ENCODE data around the gene NANOS1.
"Not testable (repeated sequence)": the region's sequence is repeated elsewhere in the genome, so short reads cannot be mapped to it uniquely, and the experiment has no call there.

The NANOS1 gene

GRCh38 chr10:119020627-119020946 lies 8.9 kb upstream of the NANOS1 start:
- DNase-seq = no peak

DNA sequence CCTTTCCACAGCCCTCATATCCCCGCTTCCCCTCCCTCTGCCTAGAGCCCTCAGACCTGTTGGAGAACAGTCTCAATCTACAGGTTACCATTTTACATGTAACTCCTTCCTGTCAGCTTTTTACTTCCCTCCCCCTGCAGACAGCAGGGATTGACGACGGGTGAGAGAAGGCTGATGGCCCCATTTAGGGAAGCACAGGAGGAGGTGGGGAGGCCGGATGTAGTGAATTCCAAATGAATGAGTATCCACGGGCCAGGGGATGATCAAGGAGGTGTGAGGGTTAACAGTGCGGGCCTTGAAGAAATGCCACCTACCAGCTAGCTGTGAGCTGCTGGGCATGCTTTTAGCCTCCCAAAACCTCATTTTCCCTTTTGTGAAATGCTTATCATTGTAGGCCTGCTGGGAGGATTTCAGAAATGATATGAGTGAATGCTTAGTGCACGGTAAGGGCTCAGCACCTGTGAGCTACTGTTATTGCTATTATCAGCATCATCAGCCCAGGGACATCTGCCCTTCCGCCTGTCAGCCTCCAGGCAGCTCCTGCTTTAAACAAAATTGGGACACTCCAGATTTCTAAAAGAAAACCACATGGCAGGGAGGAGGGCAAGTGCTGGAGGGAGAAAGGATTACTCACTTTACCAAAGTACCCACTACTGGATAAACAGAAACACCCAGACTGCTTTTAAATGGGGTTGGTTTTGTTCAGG lies 6.5 kb upstream of the NANOS1 start:
- no peak for DNase-seq

DNA sequence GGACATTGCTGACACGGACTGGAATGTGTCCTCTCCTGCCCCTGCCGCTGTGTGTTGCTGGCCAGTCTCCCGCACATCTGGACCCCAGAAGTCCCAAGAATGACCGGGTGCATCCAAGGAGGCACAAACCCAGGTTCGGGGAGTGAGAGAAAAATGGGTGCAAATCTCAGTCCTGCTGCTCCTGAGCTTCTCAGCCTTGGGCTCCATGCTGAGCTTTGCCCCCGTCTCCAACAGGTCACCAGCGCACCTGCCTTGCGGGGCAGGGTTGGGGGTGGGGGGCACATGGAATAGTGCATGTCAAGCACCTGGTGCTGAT lies 6.0 kb upstream of the NANOS1 start:
- no peak for DNase-seq

- DNase-seq = no peak
Measured at GRCh38 chr10:119024882-119025281, 4.6 kb upstream of the NANOS1 start.

DNA sequence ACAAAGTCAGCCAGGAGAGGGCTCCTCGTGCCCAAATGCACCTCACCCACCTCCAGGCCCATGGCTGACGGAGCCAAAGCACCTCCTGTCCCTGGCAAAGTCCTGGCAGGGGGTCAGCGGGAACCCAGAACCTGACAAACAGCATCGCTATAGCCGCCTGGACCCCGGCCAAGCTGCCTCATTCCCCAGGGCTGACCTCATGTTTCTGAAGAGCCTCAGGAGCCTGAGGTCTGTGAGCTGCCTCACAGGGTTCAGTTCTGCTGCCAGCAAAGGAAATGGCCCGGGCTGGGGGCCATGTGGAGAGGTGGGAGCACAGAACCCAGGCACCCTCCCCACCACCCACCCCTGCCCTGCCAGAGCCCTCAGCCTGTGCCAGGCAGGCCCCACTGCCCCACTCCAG lies 4.2 kb upstream of the NANOS1 start:
- no peak for DNase-seq

DNA sequence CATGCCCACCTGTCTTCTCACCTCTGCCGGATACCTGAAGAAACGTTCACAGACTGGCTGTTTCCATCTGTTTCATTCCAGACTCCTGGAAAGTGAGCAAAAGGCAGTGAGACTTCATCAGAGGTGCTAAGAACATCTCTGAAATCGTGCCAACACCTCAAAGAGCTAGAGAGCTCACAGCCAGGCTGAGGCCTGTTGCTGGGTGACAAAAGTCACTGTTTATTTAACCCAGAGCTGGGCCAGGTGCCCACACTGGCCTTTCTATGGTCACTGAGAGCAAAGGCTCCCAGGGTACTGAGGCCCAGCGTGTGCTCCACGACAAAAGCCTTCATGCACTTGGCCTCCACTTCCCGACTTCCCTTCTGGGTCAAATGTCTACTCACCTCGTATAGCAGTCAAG lies 3.7 kb upstream of the NANOS1 start:
- DNase-seq = no peak

- no peak for DNase-seq
Measured at GRCh38 chr10:119026301-119027110, 3.0 kb upstream of the NANOS1 start.

DNA sequence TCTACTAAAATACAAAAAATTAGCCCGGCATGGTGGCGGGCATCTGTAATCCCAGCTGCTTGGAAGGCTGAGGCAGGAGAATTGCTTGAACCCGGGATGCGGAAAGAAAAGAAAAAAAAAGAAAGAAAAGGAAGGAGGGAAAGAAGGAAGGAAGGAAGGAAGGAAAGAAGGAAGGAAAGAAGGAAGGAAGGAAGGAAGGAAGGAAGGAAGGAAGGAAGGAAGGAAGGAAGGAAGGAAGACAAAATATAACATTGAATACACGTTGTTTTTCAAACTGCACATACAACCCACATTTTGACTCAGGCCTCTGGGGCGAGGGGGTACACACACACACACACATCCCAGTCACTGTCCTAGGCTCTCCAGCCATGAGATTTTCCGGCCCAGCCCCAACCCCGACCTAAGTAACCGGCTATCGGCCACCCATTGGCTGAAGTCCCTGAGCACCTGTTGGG lies 1.0 kb upstream of the NANOS1 start:
- not testable (repeated sequence) for DNase-seq

DNA sequence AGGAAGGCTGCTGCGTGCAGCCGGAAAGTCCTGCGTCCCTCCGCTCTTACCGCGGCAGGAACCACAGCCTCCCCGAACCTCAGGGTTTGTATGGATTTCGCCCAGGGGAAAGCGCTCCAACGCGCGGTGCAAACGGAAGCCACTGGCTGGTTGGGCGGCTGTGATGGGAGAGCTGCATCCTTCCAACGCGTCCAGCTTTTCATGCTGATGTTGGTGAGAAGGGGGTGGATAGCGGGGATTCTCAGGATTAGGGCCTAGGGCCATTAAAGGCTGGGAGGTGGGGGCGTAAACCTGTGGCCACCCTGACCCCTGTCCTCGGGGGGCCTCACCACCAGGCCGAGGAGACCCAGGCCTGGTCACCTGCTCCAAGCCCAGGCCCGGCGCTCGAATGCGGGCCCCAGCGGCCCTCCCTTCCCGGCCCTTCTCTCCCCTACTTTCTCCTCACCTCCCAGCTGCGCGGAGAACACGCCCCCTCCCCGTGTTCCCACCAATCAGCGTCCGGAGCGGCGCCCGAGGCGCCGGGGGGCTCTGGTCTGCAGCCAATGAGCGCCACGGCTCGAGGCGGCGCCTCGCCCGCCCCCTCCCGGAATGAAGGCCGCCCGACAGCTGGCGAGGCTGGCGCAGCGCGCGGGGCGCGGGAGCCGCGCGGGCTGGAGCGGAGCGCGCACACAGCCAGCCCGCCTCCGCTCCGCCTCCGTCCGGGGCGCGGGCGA lies 458 bp upstream of the NANOS1 start:
- peak; percentile 58 for DNase-seq

GRCh38 chr10:119030421-119031250 lies 1.1 kb downstream of the NANOS1 start:
- DNase-seq = no peak

DNA sequence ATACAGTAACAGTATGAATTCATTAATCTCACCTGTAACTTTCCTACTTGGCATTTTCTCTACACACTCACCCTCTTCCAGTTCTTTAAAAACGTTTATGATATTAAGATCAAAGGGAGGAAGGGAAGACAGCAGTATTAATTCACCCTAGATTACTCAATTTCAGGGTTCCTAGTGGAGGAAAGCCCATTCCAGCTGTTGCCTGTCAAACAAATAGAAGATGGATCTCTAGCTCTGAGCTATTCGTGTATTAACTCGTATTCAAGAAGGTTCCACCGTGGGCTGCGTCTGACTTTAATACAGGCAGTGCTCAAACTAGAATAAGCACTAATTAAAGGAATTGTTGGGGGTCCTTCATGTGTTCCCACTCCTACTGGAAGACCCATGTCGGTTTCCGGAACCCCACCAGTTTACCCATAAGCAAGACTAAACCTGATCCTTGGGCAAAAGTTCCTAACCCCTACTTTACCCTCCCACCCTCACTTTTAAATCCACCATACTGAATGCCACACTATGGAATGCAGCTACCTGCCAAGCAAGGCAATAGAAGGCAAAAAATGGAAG lies 2.1 kb downstream of the NANOS1 start:
- DNase-seq = no peak

DNA sequence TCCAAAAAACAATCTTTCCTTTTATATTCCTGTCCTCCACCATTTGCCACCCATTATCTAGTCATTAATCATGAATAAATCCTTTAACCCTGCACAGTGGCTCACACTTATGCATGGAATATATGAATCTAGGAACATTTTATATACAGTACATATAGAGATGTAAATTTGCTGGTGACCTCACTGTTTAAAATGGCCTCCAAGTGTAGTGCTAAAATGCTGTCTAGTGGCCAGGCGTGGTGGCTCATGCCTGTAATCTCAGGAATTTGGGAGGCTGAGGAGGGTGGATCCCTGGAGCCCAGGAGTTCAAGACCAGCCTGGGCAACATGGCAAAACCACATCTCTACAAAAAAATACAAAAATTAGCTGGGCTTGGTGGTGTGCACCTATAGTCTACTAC lies 9.6 kb downstream of the NANOS1 start:
- no peak for DNase-seq

GRCh38 chr10:119041326-119041725 lies 11.8 kb downstream of the NANOS1 start:
- DNase-seq = no peak

DNA sequence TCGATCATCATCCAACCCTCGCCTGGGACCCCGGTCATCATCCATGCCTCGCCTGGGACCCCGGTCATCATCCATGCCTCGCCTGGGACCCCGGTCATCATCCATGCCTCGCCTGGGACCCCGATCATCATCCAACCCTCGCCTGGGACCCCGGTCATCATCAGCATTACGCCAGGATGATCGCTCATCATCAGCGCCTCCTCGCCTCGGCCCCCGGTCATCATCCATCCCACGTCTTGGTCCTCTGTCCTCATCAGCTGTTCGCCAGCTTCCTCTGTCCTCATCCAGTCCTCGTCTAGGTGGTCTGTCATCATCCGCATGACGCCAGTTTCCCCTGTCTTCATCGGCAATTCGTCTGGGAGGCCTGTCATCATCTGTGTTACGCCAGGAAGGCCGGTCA lies 12.7 kb downstream of the NANOS1 start:
- no peak for DNase-seq

- DNase-seq = no peak
Measured at GRCh38 chr10:119045561-119045960, 16.0 kb downstream of the NANOS1 start.

DNA sequence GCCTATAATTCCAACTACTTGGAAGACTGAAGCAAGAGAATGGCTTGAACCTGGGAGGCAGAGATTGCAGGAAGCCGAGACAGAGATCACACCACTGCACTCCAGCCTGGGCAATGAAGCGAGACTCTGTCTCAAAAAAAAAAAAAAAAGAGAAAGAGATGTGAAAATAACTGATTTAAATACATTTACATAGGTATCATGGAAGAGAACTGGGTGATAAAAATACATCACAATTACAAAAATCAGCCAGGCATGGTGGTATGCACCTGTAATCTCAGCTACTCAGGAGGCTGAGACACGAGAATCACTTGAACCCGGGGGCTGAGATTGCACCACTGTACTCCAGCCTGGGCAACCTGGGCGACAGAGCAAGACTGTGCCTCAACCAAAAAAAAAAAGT lies 19.8 kb downstream of the NANOS1 start:
- no peak for DNase-seq

DNA sequence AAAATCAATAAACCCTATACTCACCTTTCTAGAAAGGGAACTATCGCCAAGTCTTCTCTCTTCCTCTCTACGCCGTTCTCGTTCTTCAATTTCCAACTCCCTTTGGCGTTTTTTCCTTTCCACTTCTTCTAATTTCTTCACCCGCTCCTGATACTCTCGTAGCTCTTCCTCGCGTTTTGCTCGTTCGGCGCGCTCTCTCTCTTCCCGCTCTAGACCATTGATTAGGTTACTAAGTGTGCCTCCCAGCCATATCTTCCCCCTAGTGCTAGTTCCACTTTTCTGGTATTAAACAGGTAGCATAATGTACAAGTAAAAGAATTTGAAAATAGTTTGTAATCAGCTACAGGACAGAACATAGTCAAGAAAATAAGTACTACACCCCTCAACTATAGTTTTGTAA lies 20.3 kb downstream of the NANOS1 start:
- no peak for DNase-seq

DNA sequence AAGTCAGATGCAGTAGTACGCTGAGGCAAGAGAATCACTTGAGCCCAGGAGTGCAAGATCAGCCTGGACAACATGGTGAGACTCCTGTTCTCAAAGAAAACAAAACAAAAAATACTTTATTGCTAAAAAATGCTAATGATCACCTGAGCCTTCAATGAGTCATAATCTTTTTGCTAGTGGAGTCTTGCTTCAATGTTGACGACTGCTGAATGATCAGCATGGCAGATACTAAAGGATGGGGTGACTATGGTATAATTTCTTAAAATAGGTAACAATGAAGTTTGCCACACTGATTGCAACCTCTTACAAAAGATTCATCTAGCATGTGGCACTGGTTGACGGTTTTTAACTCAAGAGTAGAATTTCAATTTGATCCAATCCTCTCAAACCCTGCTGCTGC lies 22.3 kb downstream of the NANOS1 start:
- DNase-seq = no peak

DNA sequence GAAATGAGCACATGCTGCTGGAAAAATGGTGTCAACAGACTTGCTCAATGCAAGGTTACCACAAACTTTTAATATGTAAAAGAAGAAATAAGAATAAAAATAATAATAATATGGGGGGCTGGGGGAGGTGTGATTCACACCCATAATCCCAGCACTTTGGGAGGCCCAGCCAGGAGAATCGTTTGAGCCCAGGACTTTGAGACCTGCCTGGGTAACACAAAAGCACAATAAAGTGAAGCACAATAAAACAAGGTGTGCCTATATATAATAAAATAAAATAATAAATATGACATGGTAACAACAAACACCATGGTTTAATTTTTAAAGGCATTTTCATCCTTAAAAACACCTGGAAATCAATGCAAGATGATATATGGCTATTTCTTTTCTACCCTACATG lies 26.0 kb downstream of the NANOS1 start:
- no peak for DNase-seq

- no peak for DNase-seq
Measured at GRCh38 chr10:119058010-119058409, 28.5 kb downstream of the NANOS1 start.

GRCh38 chr10:119059557-119059956 lies 30.0 kb downstream of the NANOS1 start:
- no peak for DNase-seq

- DNase-seq = no peak
Measured at GRCh38 chr10:119060107-119060506, 30.6 kb downstream of the NANOS1 start.

GRCh38 chr10:119061352-119061751 lies 31.8 kb downstream of the NANOS1 start:
- DNase-seq = no peak

Data from cortex of kidney (tissue), 1 donor.